Endodermal cell (in vitro differentiated cells): ENCODE results near the gene ASB15. TPM values are rescaled to one million over a fixed set of nuclear protein-coding genes. Genes with fewer than 3 reads are reported as not detected.

ENCODE experiments used
- DNase-seq: peaks from one replicate; pipeline ENCODE4 v3.0.0-alpha.2; 2017
- H3K27ac ChIP-seq: 2 replicates; pipeline ENCODE4 v1.5.1; 2013; ENCODE audit warnings: mild to moderate bottlenecking, low read depth, low read length, moderate library complexity
- H3K27me3 ChIP-seq: 2 replicates; pipeline ENCODE4 v1.6.1; 2013; ENCODE audit warnings: mild to moderate bottlenecking, low read length, moderate library complexity; ENCODE audit not compliant: insufficient read depth, control insufficient read depth, poor library complexity, severe bottlenecking
- H3K36me3 ChIP-seq: 2 replicates; pipeline ENCODE4 v1.7.0; 2013; ENCODE audit warnings: mild to moderate bottlenecking, low read length, moderate library complexity; ENCODE audit not compliant: control insufficient read depth, insufficient read depth
- H3K4me1 ChIP-seq: one replicate; pipeline ENCODE4 v1.7.0; 2013; ENCODE audit warnings: low read length; ENCODE audit not compliant: control insufficient read depth, insufficient read depth
- H3K4me3 ChIP-seq: 2 replicates; pipeline ENCODE4 v1.5.1; 2013; ENCODE audit warnings: mild to moderate bottlenecking, low read length, moderate library complexity
- H3K9ac ChIP-seq: 2 replicates; pipeline ENCODE4 v1.6.1; 2013; ENCODE audit warnings: mild to moderate bottlenecking, low read length, moderate library complexity; ENCODE audit not compliant: poor library complexity, severe bottlenecking; ENCODE audit errors: extremely low read depth
- H3K9me3 ChIP-seq: 2 replicates; pipeline ENCODE4 v1.6.1; 2013; ENCODE audit warnings: mild to moderate bottlenecking, low read length, moderate library complexity; ENCODE audit not compliant: control insufficient read depth
- H3K27ac Mint-ChIP-seq: 2 replicates; pipeline ENCODE4 v1.8.0; 2020; ENCODE audit warnings: mixed read lengths
- H3K27me3 Mint-ChIP-seq: 2 replicates; pipeline ENCODE4 v1.8.0; 2021; ENCODE audit warnings: mild to moderate bottlenecking, mixed read lengths; ENCODE audit not compliant: insufficient read depth
- H3K36me3 Mint-ChIP-seq: 2 replicates; pipeline ENCODE4 v1.8.0; 2020; ENCODE audit warnings: low read depth, mixed read lengths
- H3K4me1 Mint-ChIP-seq: 2 replicates; pipeline ENCODE4 v1.8.0; 2020; ENCODE audit warnings: mixed read lengths
- H3K4me3 Mint-ChIP-seq: 2 replicates; pipeline ENCODE4 v1.8.0; 2020; ENCODE audit warnings: mild to moderate bottlenecking, moderate library complexity, mixed read lengths
- H3K9me3 Mint-ChIP-seq: 2 replicates; pipeline ENCODE4 v1.8.0; 2020; ENCODE audit warnings: mild to moderate bottlenecking, mixed read lengths
- WGBS, 2 experiments: methylation state at CpG; one replicate each; pipeline versions ENCODE4 v1.1.5 to v1.1.7; 2013; ENCODE audit warnings: missing lambda C conversion rate in 2 of 2, mixed read lengths in 1 of 2; ENCODE audit not compliant: insufficient coverage in 1 of 2, insufficient read length in 1 of 2; 5-methylcytosine and 5-hydroxymethylcytosine counted together
- total RNA-seq, 2 donors: library from RNA; stranded (reverse); fragmentation: NEBNext Ultra II Directional in 1 of 2; extraction: Animal tissue kit (Norgen Biotek cat#: 25700) in 1 of 2; gene quantifications; 2 replicates in 1 of 2; 3 replicates in 1 of 2; pipeline ENCODE4 v1.2.1, GENCODE V29; 2021
- TF ChIP-seq, protein P1 (sequence below): fragments of 200-600 bp; sonication (generic); conservative IDR thresholded peaks from 2 replicates; pipeline ENCODE4 v1.5.0; 2021; ENCODE audit warnings: antibody characterized with exemption, mild to moderate bottlenecking

The ASB15 gene
- total RNA-seq, 2 donors from 2014 or later: not detected

DNA sequence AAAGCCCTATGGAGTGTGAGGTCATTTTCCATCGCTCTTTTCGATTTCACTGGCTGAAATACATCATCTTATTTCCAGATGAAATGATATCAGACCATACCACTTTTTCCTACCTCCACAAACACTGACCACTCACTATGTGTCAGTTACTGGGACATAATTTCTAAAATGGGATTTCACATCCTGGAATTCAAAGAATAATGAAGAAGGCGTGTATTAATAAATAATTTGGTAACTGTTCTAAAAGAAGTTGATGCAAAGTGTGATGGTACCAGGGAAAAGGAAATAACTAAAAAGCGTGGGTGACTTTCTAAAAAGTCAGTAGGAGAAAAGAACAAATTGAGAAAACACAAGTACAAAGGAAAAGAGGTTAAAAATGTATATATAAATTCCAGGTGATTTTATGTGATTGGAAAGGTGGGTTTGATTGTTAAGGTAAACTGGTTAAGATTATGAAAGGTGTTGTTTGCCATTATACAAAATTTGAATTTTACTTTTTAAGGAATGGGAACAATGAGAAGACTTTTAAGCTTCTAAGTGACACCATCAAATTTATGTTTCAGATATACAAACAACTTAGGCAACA is 43.2 kb upstream of the ASB15 start:
- WGBS, 2 experiments: 88 to 100% methylated on average over 2 to 4 of the region's 4 CpGs
- DNase-seq: no peak
- Histone ChIP-seq H3K27me3 (no peaks in the 10 kb centered on the region), H3K27ac (no peak overlapping the region), H3K9ac (no peak overlapping the region), H3K4me1 (no peaks in the 10 kb centered on the region), H3K9me3 (no peaks in the 10 kb centered on the region), H3K4me3 (peak overlapping the region; percentile 93), H3K36me3 (peaks cover 13% of the 10 kb centered on the region)
- Mint-ChIP-seq H3K4me1 (peaks cover 3% of the 10 kb centered on the region), H3K27ac (no peak overlapping the region), H3K9me3 (no peaks in the 10 kb centered on the region), H3K4me3 (no peak overlapping the region), H3K36me3 (no peaks in the 10 kb centered on the region), H3K27me3 (no peaks in the 10 kb centered on the region)
- TF ChIP-seq, protein P1, sequence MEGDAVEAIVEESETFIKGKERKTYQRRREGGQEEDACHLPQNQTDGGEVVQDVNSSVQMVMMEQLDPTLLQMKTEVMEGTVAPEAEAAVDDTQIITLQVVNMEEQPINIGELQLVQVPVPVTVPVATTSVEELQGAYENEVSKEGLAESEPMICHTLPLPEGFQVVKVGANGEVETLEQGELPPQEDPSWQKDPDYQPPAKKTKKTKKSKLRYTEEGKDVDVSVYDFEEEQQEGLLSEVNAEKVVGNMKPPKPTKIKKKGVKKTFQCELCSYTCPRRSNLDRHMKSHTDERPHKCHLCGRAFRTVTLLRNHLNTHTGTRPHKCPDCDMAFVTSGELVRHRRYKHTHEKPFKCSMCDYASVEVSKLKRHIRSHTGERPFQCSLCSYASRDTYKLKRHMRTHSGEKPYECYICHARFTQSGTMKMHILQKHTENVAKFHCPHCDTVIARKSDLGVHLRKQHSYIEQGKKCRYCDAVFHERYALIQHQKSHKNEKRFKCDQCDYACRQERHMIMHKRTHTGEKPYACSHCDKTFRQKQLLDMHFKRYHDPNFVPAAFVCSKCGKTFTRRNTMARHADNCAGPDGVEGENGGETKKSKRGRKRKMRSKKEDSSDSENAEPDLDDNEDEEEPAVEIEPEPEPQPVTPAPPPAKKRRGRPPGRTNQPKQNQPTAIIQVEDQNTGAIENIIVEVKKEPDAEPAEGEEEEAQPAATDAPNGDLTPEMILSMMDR: no peak

DNA sequence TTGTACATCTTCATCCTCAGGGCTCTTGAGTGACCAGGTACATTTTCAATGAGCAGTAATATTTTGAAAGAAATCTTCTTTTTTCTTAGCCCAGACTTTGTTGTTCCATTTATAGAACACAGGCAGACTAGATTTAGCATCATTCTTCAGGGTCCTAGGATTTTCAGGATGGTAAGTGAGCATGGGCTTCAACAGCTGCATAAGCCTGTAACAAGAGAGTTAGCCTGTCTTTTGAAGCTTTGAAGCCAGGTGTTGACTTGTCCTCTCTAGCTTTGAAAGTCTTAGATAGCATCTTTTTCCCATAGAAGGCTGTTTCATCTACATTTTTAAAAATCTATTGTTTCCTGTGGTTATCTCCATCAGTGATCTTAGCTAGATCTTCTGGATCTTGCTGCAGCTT is 39.5 kb upstream of the ASB15 start:
- H3K9me3 Mint-ChIP-seq: no peaks in the 10 kb centered on the region
- H3K4me1 ChIP-seq: no peaks in the 10 kb centered on the region
- H3K4me1 Mint-ChIP-seq: peaks cover 3% of the 10 kb centered on the region
- H3K4me3 Mint-ChIP-seq: no peak overlapping the region
- H3K27ac ChIP-seq: no peak overlapping the region
- no peaks in the 10 kb centered on the region for H3K36me3 ChIP-seq
- H3K36me3 Mint-ChIP-seq: no peaks in the 10 kb centered on the region
- H3K27me3 Mint-ChIP-seq: no peaks in the 10 kb centered on the region
- no peaks in the 10 kb centered on the region for H3K27me3 ChIP-seq
- no peak overlapping the region for H3K9ac ChIP-seq
- TF ChIP-seq, protein P1: no peak
- DNase-seq: no peak
- H3K9me3 ChIP-seq: no peaks in the 10 kb centered on the region
- no peak overlapping the region for H3K27ac Mint-ChIP-seq
- H3K4me3 ChIP-seq: no peak overlapping the region

DNA sequence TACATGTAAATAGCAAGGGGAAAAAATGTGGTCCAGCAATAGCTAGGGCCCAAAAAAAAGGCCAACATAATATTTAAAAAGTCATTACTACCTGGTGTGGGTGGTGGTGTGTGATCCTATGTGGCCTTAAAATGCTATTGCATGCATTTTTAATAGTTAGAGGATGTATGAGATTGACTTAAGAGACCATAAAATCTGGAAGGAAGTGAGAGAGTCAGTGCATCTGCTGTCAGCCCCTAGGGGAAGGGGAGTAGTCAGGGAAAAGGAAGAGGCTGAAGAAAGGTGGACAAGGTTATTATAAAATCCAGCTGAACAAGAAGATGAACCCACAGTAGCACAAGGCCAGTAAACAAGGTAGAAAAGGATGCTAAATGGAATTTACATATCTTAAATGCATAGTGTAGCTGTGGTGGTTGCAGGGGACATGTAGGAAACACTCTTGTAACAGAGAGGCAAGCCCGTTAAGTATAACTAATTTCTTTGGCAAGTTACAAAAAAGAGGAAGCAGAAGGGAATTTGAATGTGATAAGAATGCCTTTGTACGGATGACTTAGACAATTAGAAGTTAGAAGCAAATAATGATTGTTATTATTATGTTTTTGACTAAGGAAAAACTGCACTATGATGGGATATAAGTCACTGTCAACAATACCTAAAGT is 32.1 kb upstream of the ASB15 start:
- WGBS, 2 experiments: 91 to 95% methylated on average over 2 of the region's 2 CpGs
- TF ChIP-seq, protein P1: no peak
- no peaks in the 10 kb centered on the region for H3K36me3 Mint-ChIP-seq
- no peak for DNase-seq
- H3K4me3 Mint-ChIP-seq: no peak overlapping the region
- Histone ChIP-seq H3K27me3 (no peaks in the 10 kb centered on the region), H3K27ac (no peak overlapping the region), H3K4me3 (no peak overlapping the region), H3K9me3 (no peaks in the 10 kb centered on the region), H3K9ac (no peak overlapping the region), H3K36me3 (no peaks in the 10 kb centered on the region), H3K4me1 (no peaks in the 10 kb centered on the region)
- no peak overlapping the region for H3K27ac Mint-ChIP-seq
- no peaks in the 10 kb centered on the region for H3K9me3 Mint-ChIP-seq
- no peaks in the 10 kb centered on the region for H3K27me3 Mint-ChIP-seq
- H3K4me1 Mint-ChIP-seq: peaks cover 5% of the 10 kb centered on the region
